T-helper 2 cell treated with Interferon-gamma antibody and Interleukin-4, amounts not matched to agents 5 μg/mL and 100 μg/mL, for 36 hours (primary cell): ENCODE data around the gene HDDC2.

Experiments used
- DNase-seq: peaks from one replicate; pipeline ENCODE4 v3.0.0; 2021; ENCODE audit warnings: low spot score
- H3K27ac Mint-ChIP-seq: one replicate; pipeline ENCODE4 v1.8.0; 2021; ENCODE audit warnings: mild to moderate bottlenecking, mixed read lengths
- H3K27me3 Mint-ChIP-seq: one replicate; pipeline ENCODE4 v1.8.0; 2021; ENCODE audit warnings: low read depth, mixed read lengths
- H3K36me3 Mint-ChIP-seq: one replicate; pipeline ENCODE4 v1.8.0; 2021; ENCODE audit warnings: low read depth, mixed read lengths
- H3K4me1 Mint-ChIP-seq: one replicate; pipeline ENCODE4 v1.8.0; 2021; ENCODE audit warnings: low read depth, mixed read lengths
- H3K4me3 Mint-ChIP-seq: one replicate; pipeline ENCODE4 v1.8.0; 2022; ENCODE audit warnings: mild to moderate bottlenecking, moderate library complexity, mixed read lengths
- H3K9me3 Mint-ChIP-seq: one replicate; pipeline ENCODE4 v1.8.0; 2021; ENCODE audit warnings: mixed read lengths

The HDDC2 gene

GRCh38 chr6:125315548-125315947, 13.8 kb upstream of the HDDC2 start:
- H3K36me3 Mint-ChIP-seq = no peaks in the 10 kb centered on the region
- no peak overlapping the region for H3K27ac Mint-ChIP-seq
- no peak overlapping the region for H3K4me3 Mint-ChIP-seq
- H3K9me3 Mint-ChIP-seq = no peaks in the 10 kb centered on the region
- H3K4me1 Mint-ChIP-seq = no peaks in the 10 kb centered on the region
- DNase-seq = no peak
- peaks cover 12% of the 10 kb centered on the region for H3K27me3 Mint-ChIP-seq

DNA sequence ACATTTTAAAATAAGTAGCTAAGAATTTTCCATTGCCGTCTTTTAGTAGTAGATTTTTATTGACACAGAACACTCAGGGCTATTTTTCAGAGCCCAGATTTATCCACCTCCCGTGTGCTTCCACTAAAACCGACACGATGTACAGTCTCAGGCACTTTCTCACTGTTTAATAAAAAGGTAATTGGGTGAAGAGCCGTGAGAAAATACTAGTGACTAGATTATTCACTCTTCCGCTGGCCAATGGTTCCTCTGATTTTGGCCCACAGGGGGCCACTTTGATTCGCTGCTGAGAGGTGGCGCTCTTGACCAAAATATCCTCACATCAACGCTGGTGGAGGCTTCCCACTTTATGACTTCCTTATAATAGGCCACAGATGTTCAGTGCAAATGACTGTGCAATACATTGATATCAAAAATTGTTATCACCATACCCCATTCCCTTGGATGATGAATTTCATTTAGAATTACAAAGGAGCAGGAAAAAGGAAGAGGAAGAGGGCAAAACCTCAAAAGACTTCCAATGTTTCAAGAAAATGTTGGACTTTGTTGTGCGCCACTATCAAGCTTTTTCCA, 12.3 kb upstream of the HDDC2 start:
- peaks cover 14% of the 10 kb centered on the region for H3K27me3 Mint-ChIP-seq
- H3K4me1 Mint-ChIP-seq = no peaks in the 10 kb centered on the region
- no peak overlapping the region for H3K27ac Mint-ChIP-seq
- no peaks in the 10 kb centered on the region for H3K9me3 Mint-ChIP-seq
- no peak for DNase-seq
- H3K36me3 Mint-ChIP-seq = no peaks in the 10 kb centered on the region
- no peak overlapping the region for H3K4me3 Mint-ChIP-seq

DNA sequence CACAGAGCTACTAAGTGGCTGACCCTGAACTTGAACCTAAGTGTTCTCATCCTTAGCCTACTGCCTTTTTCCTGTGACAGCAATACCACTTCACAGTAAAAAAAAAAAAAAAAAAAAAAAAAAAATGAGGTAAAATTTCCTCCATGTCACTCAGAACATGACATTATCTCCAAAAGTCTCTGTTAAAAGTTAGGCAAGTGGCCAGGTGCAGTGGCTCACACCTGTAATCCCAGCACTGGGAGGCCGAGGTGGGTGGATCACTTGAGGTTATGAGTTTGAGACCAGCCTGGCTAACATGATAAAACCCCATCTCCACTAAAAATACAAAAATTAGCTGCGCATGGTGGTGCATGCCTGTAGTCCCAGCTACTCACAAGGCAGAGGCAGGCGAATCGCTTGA, 11.2 kb upstream of the HDDC2 start:
- Mint-ChIP-seq H3K4me3 (no peak overlapping the region), H3K27me3 (peaks cover 20% of the 10 kb centered on the region), H3K9me3 (no peaks in the 10 kb centered on the region), H3K27ac (no peak overlapping the region), H3K36me3 (no peaks in the 10 kb centered on the region), H3K4me1 (peaks cover 5% of the 10 kb centered on the region)
- DNase-seq = no peak

GRCh38 chr6:125312478-125312877, 10.7 kb upstream of the HDDC2 start:
- Mint-ChIP-seq H3K4me3 (no peak overlapping the region), H3K27ac (no peak overlapping the region), H3K36me3 (no peaks in the 10 kb centered on the region), H3K9me3 (no peaks in the 10 kb centered on the region), H3K4me1 (peaks cover 8% of the 10 kb centered on the region), H3K27me3 (peaks cover 24% of the 10 kb centered on the region)
- DNase-seq = no peak

- Mint-ChIP-seq H3K27me3 (peaks cover 30% of the 10 kb centered on the region), H3K36me3 (no peaks in the 10 kb centered on the region)
- DNase-seq = no peak
These were observed 9.4 kb upstream of the HDDC2 start for GRCh38 chr6:125310994-125311649.

GRCh38 chr6:125307964-125308615, 6.3 kb upstream of the HDDC2 start:
- peak; percentile 36 for DNase-seq
- H3K27me3 Mint-ChIP-seq = peaks cover 56% of the 10 kb centered on the region
- H3K9me3 Mint-ChIP-seq = no peaks in the 10 kb centered on the region
- no peaks in the 10 kb centered on the region for H3K36me3 Mint-ChIP-seq
- peaks cover 14% of the 10 kb centered on the region for H3K4me1 Mint-ChIP-seq
- H3K4me3 Mint-ChIP-seq = no peak overlapping the region
- H3K27ac Mint-ChIP-seq = no peak overlapping the region

More at GRCh38 chr6:125310994-125311649, 9.4 kb upstream of the HDDC2 start:
- no peaks in the 10 kb centered on the region for H3K9me3 Mint-ChIP-seq
- no peak overlapping the region for H3K4me3 Mint-ChIP-seq
- H3K4me1 Mint-ChIP-seq = peaks cover 9% of the 10 kb centered on the region
- no peak overlapping the region for H3K27ac Mint-ChIP-seq

DNA sequence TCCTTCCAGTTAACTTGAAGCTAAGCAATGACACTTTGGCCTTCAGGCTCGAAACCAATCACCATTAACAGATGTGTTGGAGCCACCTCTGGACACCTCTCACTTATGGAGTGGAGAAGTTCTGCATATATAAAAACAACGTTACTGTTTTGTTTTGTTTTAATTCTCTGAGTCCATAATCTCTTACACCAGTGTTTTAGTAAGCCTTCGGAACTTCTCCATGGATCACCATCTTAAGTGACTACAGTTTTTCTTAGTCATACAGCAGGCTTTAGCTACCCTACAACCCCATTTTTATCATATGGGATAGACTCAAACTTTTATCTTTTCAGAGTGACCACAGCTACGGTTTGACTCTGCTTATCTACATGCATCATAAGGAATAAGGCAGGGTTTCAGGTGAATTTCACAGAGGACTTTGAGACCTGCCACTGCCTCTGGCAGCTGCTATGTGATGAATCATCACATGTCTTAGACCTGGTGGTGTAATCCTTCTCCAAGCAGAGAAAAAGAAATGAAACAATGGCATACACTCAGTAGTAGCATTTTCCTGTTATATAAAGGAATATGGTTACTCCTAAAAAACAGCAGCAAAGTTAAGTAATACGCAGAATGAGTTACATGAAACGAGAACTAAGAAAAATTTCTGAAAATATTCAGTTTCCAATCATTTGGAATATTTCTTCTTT, 5.5 kb upstream of the HDDC2 start:
- no peak for DNase-seq
- Mint-ChIP-seq H3K27ac (no peak overlapping the region), H3K27me3 (peaks cover 52% of the 10 kb centered on the region), H3K4me3 (no peak overlapping the region), H3K4me1 (peaks cover 21% of the 10 kb centered on the region), H3K36me3 (no peaks in the 10 kb centered on the region), H3K9me3 (no peaks in the 10 kb centered on the region)

DNA sequence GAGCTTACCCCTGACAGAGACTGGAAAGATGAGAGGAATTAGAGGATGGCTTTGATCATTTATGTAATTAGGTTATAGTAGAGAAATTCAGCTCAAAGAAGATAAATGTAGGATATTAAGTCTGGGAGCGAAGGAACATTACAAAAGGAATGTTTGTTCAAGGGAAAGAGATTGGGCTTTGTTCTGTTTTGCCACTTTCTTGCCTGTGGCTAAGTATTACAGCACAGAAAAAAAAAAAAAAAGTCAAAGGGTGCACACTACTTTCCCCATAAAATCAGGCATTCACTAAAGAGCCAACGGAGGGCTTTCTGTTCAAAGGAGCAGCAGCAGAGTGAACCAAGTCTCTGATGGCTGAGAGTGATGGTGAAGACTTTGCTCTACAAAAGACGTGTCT, 5.0 kb upstream of the HDDC2 start:
- H3K36me3 Mint-ChIP-seq = peaks cover 2% of the 10 kb centered on the region
- peaks cover 50% of the 10 kb centered on the region for H3K27me3 Mint-ChIP-seq
- H3K4me1 Mint-ChIP-seq = peaks cover 23% of the 10 kb centered on the region
- no peak overlapping the region for H3K27ac Mint-ChIP-seq
- no peak for DNase-seq
- no peak overlapping the region for H3K4me3 Mint-ChIP-seq
- no peaks in the 10 kb centered on the region for H3K9me3 Mint-ChIP-seq

DNA sequence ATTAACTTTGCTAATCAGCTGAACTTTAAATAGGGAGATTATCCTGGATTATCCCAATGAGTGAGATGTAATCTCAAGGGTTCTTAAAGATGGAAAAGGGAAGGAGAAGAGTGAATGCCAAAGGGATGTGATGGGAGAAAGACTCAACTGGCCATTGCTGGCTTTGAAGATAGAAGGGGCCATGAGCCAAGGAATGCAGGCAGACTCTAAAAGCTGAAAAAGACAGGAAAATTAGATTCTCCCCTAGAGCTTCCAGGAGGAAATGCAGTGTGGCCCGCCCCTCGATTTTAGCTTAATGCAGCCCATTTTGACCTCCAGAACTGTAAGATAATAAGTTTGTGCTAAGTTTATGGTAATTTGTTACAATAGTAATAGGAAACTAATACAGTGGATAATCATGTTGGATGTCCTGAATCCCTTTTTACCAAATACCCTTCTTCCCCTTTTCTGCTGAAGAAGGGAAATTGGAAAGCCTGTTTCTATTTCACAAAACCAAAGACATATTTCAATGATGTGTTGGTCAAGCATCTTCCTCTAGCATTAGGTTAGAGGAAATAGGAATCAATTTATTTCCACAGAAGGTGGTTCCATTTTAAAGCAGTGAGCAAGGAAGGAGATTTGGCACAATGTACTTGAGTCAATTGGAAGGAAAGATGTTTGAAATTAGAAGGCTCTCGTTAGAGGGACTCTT, 3.3 kb upstream of the HDDC2 start:
- Mint-ChIP-seq H3K27ac (no peak overlapping the region), H3K27me3 (peaks cover 45% of the 10 kb centered on the region), H3K4me1 (peaks cover 34% of the 10 kb centered on the region), H3K4me3 (no peak overlapping the region), H3K9me3 (no peaks in the 10 kb centered on the region), H3K36me3 (peaks cover 6% of the 10 kb centered on the region)
- DNase-seq = no peak

GRCh38 chr6:125303512-125303854, 1.7 kb upstream of the HDDC2 start:
- Mint-ChIP-seq H3K4me1 (peaks cover 37% of the 10 kb centered on the region), H3K36me3 (peaks cover 18% of the 10 kb centered on the region), H3K27ac (no peak overlapping the region), H3K4me3 (peak overlapping the region; percentile 22), H3K9me3 (no peaks in the 10 kb centered on the region), H3K27me3 (peaks cover 42% of the 10 kb centered on the region)
- DNase-seq = no peak

GRCh38 chr6:125302840-125303511, 1.2 kb upstream of the HDDC2 start:
- Mint-ChIP-seq H3K27ac (peak overlapping the region; percentile 0), H3K4me3 (peak overlapping the region; percentile 89), H3K36me3 (peaks cover 21% of the 10 kb centered on the region), H3K27me3 (peaks cover 39% of the 10 kb centered on the region), H3K9me3 (no peaks in the 10 kb centered on the region), H3K4me1 (peaks cover 35% of the 10 kb centered on the region)
- no peak for DNase-seq

GRCh38 chr6:125300992-125301434, 754 bp downstream of the HDDC2 start:
- H3K9me3 Mint-ChIP-seq = no peaks in the 10 kb centered on the region
- H3K27me3 Mint-ChIP-seq = peaks cover 24% of the 10 kb centered on the region
- DNase-seq = no peak
- peaks cover 31% of the 10 kb centered on the region for H3K4me1 Mint-ChIP-seq
- peak overlapping the region; percentile 83 for H3K27ac Mint-ChIP-seq
- peaks cover 35% of the 10 kb centered on the region for H3K36me3 Mint-ChIP-seq
- peak overlapping the region; percentile 89 for H3K4me3 Mint-ChIP-seq

DNA sequence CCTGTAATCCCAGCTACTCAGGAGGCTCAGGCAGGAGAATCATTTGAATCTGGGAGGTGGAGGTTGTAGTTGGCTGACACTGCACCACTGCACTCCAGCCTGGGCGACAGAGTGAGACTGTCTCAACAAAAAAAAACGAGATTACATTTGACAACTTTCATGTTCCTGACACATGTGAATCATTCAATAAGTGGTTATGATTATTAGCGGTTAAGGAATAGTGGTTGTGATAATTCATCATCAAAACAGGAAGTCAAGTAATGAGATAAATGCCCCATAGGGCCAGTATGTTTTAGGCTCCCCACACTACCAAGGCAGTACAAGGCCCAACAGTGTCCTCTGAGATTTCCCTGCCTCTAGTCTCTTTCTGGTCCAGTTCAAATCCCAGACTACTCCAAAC, 2.5 kb downstream of the HDDC2 start:
- Mint-ChIP-seq H3K36me3 (peaks cover 46% of the 10 kb centered on the region), H3K9me3 (no peaks in the 10 kb centered on the region), H3K4me1 (peaks cover 31% of the 10 kb centered on the region), H3K27ac (no peak overlapping the region), H3K27me3 (peaks cover 8% of the 10 kb centered on the region), H3K4me3 (no peak overlapping the region)
- no peak for DNase-seq
